Activated CD4-positive, alpha-beta T cell treated with anti-CD3 and anti-CD28 coated beads for 48 hours (primary cell): ENCODE measurements around the gene IDH3G.

ENCODE experiments used
- DNase-seq: peaks from one replicate; pipeline ENCODE4 v3.0.0-alpha.2; 2020

Gene IDH3G

GRCh38 chrX:153771415-153772315, 22.5 kb downstream of the IDH3G start:
- DNase-seq: no peak

- no peak for DNase-seq
These were observed 23.4 kb downstream of the IDH3G start for GRCh38 chrX:153770601-153771414.

- DNase-seq: peak; percentile 1
These were observed 24.1 kb downstream of the IDH3G start for GRCh38 chrX:153769865-153770600.

- peak; percentile 1 for DNase-seq
These were observed 24.9 kb downstream of the IDH3G start for GRCh38 chrX:153769158-153769864.

GRCh38 chrX:153768311-153769157, 25.6 kb downstream of the IDH3G start:
- peak; percentile 2 for DNase-seq

- no peak for DNase-seq
These were observed 26.5 kb downstream of the IDH3G start for GRCh38 chrX:153767674-153768055.

- no peak for DNase-seq
These were observed 27.1 kb downstream of the IDH3G start for GRCh38 chrX:153766871-153767673.

GRCh38 chrX:153766098-153766817, 27.9 kb downstream of the IDH3G start:
- peak; percentile 49 for DNase-seq

- DNase-seq: peak; percentile 1
These were observed 28.8 kb downstream of the IDH3G start for GRCh38 chrX:153765138-153766079.

- DNase-seq: peak; percentile 1
These were observed 29.4 kb downstream of the IDH3G start for GRCh38 chrX:153764786-153765137.

GRCh38 chrX:153763989-153764755, 30.0 kb downstream of the IDH3G start, which contains the start of gene PLXNB3:
Gene PLXNB3 (plus strand): TSS chrX:153764249. CDS start chrX:153765536, 1,287 bp downstream.
- DNase-seq: peak; percentile 82

GRCh38 chrX:153763298-153763932, 30.8 kb downstream of the IDH3G start:
- DNase-seq: no peak

- DNase-seq: no peak
These were observed 31.5 kb downstream of the IDH3G start for GRCh38 chrX:153762626-153763173.

- no peak for DNase-seq
These were observed 32.3 kb downstream of the IDH3G start for GRCh38 chrX:153761863-153762262.

- no peak for DNase-seq
These were observed 39.0 kb downstream of the IDH3G start for GRCh38 chrX:153755136-153755535.

GRCh38 chrX:153750127-153750774, 43.9 kb downstream of the IDH3G start:
- DNase-seq: no peak
